NCI-H748 treated with DMSO at 0.1 percent for 48 hours (cell line): ENCODE measurements around the gene DNAJB9.

Experiments used
- DNase-seq: peaks from one replicate; lab custom pipeline; 2025; lab: John Stamatoyannopoulos, UW

Gene DNAJB9

DNA sequence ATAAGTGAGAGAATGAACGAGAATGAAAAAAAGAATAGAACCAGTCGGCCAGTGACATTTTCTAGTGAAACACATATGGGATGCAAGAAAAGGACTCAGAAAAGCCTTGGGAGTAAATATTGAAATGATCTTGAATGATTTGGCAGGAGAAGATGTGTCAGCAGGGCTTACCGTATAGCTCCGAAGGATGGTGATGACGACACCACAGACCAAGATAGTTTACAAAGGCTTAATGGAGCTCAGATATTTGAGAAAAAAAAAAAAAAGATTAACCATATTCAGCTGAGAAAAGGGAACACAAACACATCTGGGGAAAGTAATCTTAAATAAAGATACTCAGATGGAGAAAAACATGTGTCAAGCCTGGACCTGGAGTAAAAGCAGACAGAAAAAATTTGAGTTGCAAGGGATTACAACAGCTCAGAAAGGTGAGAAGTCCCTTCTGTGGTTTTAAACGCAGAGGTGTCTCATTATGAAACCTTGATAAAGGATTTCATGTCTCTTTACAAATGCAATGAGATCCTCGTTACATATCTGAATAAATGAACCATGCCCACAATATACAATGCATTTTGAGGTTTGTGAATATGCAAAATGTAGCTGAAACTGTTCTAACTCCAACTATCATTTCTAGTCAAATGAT, 36.0 kb downstream of the DNAJB9 start:
- no peak for DNase-seq

DNA sequence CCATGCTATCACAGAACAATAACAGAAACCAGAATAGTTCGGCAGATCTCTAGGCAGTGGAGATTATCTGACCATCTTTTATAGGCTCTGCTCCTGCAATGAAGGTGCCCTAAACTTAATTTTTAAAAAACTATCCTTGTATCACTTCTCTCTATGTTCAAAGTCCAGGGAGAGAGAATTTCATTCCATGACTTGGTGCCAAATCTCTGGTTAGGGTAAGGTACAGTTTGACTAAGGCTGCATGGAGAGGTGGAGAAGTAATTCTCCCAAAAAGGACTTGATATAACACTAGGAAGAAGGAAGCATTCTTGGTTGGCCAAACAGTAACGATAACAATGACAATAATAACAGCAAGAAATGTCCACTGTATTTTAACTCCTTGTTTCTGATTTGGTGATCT, 40.0 kb downstream of the DNAJB9 start:
- no peak for DNase-seq

DNA sequence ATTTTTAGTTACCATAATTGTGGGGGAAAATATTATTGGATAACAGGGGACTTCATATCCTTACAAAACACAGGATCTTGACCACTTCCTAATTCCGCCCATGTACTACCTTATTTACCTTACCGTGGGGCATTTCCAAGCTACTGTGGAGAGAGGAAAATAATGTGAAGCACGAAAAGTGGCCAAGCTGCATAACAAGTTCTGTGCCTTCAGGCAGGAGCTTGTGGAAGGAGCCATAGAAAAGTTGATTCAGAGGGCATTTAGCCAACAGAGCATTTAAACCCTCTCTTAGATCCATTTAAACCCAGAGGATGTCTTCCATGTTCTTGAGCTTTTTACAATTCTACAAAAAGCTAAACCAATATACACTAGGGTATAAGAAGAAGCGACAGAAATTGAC, 41.6 kb downstream of the DNAJB9 start:
- DNase-seq, result no peak

DNA sequence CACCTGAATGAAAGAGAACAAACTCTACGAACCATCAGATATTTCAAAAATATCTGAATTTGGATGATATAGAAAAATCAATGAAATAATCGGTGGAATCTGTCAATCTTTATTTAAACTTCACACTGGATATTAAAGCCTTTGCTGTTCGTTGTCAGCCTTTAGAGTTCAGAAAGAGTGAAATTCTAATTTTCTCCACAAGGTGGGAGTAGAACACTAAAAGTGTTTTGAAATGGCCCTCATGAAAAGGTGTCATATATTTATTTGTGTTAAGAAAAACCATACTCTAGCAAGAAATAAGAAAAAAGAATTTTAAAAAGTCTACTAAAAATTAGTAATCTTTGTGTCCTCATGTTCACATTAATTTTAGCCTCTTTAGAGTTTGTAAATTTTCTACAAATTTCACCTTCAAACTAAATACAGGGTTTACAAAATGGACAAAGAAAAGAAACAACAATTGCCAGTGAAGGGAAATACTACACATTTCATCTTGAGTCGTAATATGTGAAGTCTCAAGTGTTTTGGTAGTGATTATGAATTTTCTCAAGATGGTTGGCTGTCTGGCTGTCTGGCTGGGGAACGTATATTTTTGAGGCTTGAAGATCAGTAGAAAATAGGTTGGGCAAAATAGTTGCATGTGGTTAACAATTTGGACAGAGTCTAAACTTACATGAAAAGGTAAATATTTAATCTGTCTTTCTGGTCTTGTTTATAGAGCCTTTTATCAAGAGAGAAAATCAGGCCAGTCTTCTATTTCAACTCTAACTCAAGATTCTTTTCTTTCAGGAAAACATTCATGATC, 43.7 kb downstream of the DNAJB9 start:
- DNase-seq, result peak; percentile 28

DNA sequence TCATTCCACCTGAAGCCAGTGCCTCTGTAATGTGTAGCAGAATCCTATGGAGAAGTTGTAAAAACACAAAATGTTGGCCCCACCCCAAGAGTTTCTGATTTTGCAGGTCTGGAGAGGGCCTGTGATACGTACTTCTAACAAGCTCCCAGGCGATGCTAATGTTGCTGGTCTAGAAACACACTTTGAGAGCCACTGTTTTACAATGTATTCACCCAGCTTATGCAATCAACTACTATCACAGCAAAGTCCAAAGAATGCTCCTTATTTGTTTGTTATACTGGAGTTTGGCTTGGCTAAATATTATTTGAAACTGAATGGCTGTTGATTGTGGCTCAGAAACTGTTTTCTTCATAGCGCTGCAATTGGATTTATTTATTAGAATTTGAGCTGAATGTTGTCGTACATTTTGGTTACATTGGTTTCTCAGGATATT, 44.3 kb downstream of the DNAJB9 start:
- DNase-seq, result no peak

DNA sequence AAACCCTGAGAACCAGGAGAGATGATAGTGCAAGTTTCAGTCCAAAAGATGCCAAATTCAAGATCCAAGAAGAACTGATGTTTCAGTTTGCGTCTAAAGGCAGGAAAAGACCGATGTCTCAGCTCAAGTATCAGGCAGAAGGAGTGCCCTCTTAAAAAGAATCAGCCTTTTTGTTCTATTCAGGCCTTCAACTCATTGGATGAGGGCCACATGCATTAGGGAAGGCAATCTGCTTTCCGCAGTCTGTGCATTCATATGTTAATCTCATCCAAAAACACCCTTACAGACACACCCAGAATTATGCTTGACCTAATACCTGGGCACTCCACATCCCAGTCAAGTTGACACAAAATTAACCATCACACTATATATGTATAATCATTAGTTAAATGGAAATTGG, 45.2 kb downstream of the DNAJB9 start:
- DNase-seq, result no peak

DNA sequence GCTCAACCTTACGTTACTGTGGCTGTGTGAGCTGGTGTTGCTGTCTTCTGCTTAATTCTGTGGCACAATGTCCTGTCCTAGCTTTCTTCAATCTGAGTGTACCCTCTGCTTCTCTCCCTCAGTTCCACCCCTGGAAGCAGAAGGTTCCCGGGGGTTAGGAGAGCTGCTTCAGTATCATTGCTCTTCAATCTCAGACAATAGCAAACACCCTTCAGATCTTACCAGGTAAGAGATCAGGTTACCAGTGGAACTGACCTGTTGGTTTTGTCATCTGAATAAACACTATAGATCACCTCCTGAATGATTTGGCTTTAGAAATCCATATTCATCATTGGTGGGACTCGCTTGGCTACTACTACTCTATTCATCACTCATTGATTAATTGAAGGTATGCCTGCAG, 48.4 kb downstream of the DNAJB9 start:
- DNase-seq, result peak; percentile 68

DNA sequence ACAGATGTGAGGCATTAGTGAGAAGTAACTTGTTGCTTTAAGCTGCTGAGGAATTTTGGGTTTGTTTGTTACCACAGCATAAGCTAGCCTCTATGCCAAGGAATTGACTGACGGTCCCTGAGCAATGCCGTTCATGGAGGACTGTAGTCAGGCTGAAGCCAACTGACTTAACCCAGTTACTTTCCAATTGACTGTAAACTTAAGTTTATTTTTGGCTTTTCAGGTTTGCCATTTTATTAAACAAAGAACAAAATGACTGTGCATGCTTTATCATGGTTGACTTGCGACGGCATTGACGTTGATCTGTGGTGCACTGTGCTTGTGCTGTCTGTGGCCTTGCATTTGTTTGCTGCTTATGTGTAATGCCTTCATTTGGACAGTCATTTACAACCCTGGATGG, 53.5 kb downstream of the DNAJB9 start:
- no peak for DNase-seq
